ENCODE measurements around the gene GFI1B.

DNA sequence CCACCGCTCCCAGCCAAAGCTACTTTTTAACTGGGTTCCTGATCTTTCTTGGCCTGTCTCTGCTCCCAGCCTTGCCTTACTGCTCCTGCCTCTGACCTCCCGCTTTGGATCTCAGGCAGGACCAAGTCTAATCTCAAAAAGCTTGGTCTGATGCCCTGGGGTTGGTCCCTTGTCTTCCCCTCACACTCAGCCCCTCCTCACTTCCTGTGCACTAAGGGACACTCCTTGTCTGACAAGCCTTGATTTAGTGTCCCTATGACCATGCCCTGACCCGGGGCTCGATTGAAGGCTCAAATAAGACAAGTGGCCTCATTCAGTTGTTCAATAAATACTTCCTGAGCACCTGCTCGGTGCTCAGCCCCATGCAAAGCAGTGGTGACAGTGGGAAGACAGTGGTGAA is 48.6 kb downstream of the GFI1B start:
- TF ChIP-seq, protein P1, sequence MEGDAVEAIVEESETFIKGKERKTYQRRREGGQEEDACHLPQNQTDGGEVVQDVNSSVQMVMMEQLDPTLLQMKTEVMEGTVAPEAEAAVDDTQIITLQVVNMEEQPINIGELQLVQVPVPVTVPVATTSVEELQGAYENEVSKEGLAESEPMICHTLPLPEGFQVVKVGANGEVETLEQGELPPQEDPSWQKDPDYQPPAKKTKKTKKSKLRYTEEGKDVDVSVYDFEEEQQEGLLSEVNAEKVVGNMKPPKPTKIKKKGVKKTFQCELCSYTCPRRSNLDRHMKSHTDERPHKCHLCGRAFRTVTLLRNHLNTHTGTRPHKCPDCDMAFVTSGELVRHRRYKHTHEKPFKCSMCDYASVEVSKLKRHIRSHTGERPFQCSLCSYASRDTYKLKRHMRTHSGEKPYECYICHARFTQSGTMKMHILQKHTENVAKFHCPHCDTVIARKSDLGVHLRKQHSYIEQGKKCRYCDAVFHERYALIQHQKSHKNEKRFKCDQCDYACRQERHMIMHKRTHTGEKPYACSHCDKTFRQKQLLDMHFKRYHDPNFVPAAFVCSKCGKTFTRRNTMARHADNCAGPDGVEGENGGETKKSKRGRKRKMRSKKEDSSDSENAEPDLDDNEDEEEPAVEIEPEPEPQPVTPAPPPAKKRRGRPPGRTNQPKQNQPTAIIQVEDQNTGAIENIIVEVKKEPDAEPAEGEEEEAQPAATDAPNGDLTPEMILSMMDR (conservative IDR thresholded peaks at IDR 0.05; ENCODE audit: low read depth, low read length): no peak
- no peak for TF ChIP-seq EZH2 (IDR thresholded peaks at IDR 0.05; ENCODE audit: borderline replicate concordance, low read depth, low read length, poor library complexity, severe bottlenecking)

Data from A673 (cell line).